B cell (primary cell): ENCODE results near the gene SLC9C1. TPM values are rescaled to one million over a fixed set of nuclear protein-coding genes. Genes with fewer than 3 reads are reported as not detected.

Experiments used
- ATAC-seq: fragments of 200-7000 bp; cut with Tn5 transposase; one replicate; pipeline ENCODE4 v1.10.0; 2021; ENCODE audit warnings: low read depth, mild to moderate bottlenecking, moderate number of reproducible peaks, moderate library complexity
- CTCF ChIA-PET: fragments of 350-600 bp; sonication (Branson Sonifier 250); formaldehyde crosslinking; loops from one replicate; lab custom pipeline; 2021; ENCODE audit warnings: antibody characterized with exemption, inconsistent platforms; lab: Charles Lee
- POLR2A ChIA-PET: fragments of 350-600 bp; sonication (Branson Sonifier 250); formaldehyde crosslinking; loops from one replicate; lab custom pipeline; 2021; ENCODE audit warnings: antibody characterized with exemption; lab: Charles Lee
- DNase-seq: peaks from one replicate; pipeline ENCODE4 v3.0.0; 2013
- H2AFZ ChIP-seq: 2 replicates; pipeline ENCODE4 v1.6.1; 2012; ENCODE audit warnings: mild to moderate bottlenecking, low read depth, low read length; ENCODE audit not compliant: insufficient read depth, poor library complexity, severe bottlenecking
- H3K27ac ChIP-seq, 2 donors: 1 replicate in 1 of 2; 2 replicates in 1 of 2; pipeline ENCODE4 v1.5.1; 2012 to 2013; ENCODE audit warnings: low read length in 2 of 2, mild to moderate bottlenecking in 2 of 2, moderate library complexity in 1 of 2
- H3K27me3 ChIP-seq, 4 experiments: fragments of 200-600 bp in 1 of 4; sonication (generic) in 1 of 4; replicated peaks in 1 of 4; 1 replicate in 2 of 4; 2 replicates in 2 of 4; pipeline versions ENCODE4 v1.6.1 to v1.7.0; 2013 to 2016; ENCODE audit warnings: low read length in 3 of 4, mild to moderate bottlenecking in 2 of 4, mixed read lengths in 1 of 4, moderate library complexity in 1 of 4; ENCODE audit not compliant: insufficient read depth in 4 of 4, control insufficient read depth in 3 of 4; ENCODE audit errors: control extremely low read depth in 1 of 4
- H3K36me3 ChIP-seq, 2 experiments: replicated peaks in 1 of 2; 1 replicate in 1 of 2; 2 replicates in 1 of 2; pipeline versions ENCODE4 v1.6.1 to v1.7.1; 2013; ENCODE audit warnings: low read length in 1 of 2; ENCODE audit not compliant: insufficient read depth in 2 of 2, control insufficient read depth in 1 of 2; ENCODE audit errors: control extremely low read depth in 1 of 2, extremely low read depth in 1 of 2
- H3K4me1 ChIP-seq, 2 donors: fragments of 200-600 bp in 1 of 2; sonication (generic) in 1 of 2; 1 replicate in 1 of 2; 2 replicates in 1 of 2; pipeline versions ENCODE4 v1.5.1 to v1.6.1; 2013 to 2017; ENCODE audit warnings: low read length in 2 of 2; ENCODE audit not compliant: control insufficient read depth in 2 of 2, insufficient read depth in 2 of 2
- H3K4me2 ChIP-seq: replicated peaks from 2 replicates; pipeline ENCODE3; 2012; ENCODE audit warnings: mild to moderate bottlenecking, low read depth, low read length; ENCODE audit not compliant: poor library complexity, severe bottlenecking
- H3K4me3 ChIP-seq, 5 experiments: fragments of 200-600 bp in 1 of 5; sonication (generic) in 1 of 5; 1 replicate in 3 of 5; 2 replicates in 2 of 5; pipeline versions ENCODE4 v1.5.1 to v1.7.0; 2011 to 2016; ENCODE audit warnings: low read length in 4 of 5, mild to moderate bottlenecking in 4 of 5, low read depth in 2 of 5, control low read depth in 1 of 5, moderate library complexity in 1 of 5; ENCODE audit not compliant: insufficient read depth in 1 of 5; ENCODE audit errors: control extremely low read depth in 1 of 5, extremely low read depth in 1 of 5
- H3K79me2 ChIP-seq: fragments of 200-600 bp; sonication (generic); one replicate; pipeline ENCODE4 v1.6.0; 2016; ENCODE audit warnings: low read length; ENCODE audit not compliant: control insufficient read depth, insufficient read depth
- H3K9ac ChIP-seq: fragments of 200-600 bp; sonication (generic); 2 replicates; pipeline ENCODE4 v1.6.1; 2017; ENCODE audit warnings: mild to moderate bottlenecking, low read length, moderate library complexity
- H3K9me3 ChIP-seq, 3 donors: one replicate each; pipeline versions ENCODE4 v1.6.1 to v1.7.1; 2013; ENCODE audit warnings: low read length in 2 of 3; ENCODE audit not compliant: control insufficient read depth in 2 of 3, insufficient read depth in 1 of 3; ENCODE audit errors: control extremely low read depth in 1 of 3
- H4K20me1 ChIP-seq: 2 replicates; pipeline ENCODE4 v1.6.0; 2012; ENCODE audit warnings: mild to moderate bottlenecking, low read length; ENCODE audit not compliant: insufficient read depth, control insufficient read depth, poor library complexity, severe bottlenecking
- H3K27ac Mint-ChIP-seq: one replicate; pipeline ENCODE4 v1.8.0; 2021; ENCODE audit warnings: mixed read lengths
- H3K27me3 Mint-ChIP-seq: one replicate; pipeline ENCODE4 v1.8.0; 2021; ENCODE audit warnings: mixed read lengths
- H3K4me1 Mint-ChIP-seq: one replicate; pipeline ENCODE4 v1.8.0; 2021; ENCODE audit warnings: mixed read lengths
- H3K4me3 Mint-ChIP-seq: one replicate; pipeline ENCODE4 v1.8.0; 2021; ENCODE audit warnings: mixed read lengths
- H3K9me3 Mint-ChIP-seq: one replicate; pipeline ENCODE4 v1.8.0; 2022; ENCODE audit warnings: mixed read lengths; ENCODE audit not compliant: insufficient read depth
- CTCF ChIP-seq: fragments of 200-600 bp; IDR thresholded peaks from one replicate; pipeline ENCODE4 v1.8.0; 2022; ENCODE audit warnings: antibody characterized with exemption, mild to moderate bottlenecking
- EZH2 ChIP-seq: IDR thresholded peaks from 2 replicates; pipeline ENCODE4 v1.6.1; 2012; ENCODE audit warnings: borderline replicate concordance, low read depth, mild to moderate bottlenecking, moderate library complexity, low read length; ENCODE audit not compliant: insufficient read depth, poor library complexity, severe bottlenecking
- WGBS: methylation state at CpG from one replicate; pipeline ENCODE4 v1.1.5; 2013; ENCODE audit warnings: missing lambda C conversion rate; ENCODE audit not compliant: insufficient coverage; 5-methylcytosine and 5-hydroxymethylcytosine counted together
- intact Hi-C: fragments of 100-400 bp; cut with micrococcal nuclease; formaldehyde crosslinking; loops from one replicate; pipeline ENCODE4 v1.10.0; 2022
- polyA plus RNA-seq: library from polyadenylated mRNA; depleted of rRNA; stranded (reverse); fragments of >200 nt; gene quantifications from 2 replicates; pipeline ENCODE4 v1.2.3, GENCODE V29; 2012
- total RNA-seq, 2 donors: library from RNA; stranded (reverse); fragments of 120-200 nt in 1 of 2; gene quantifications; 1 replicate in 1 of 2; 2 replicates in 1 of 2; pipeline versions ENCODE4 v1.2.3 to v1.2.4, GENCODE V29; 2013 to 2022

Gene SLC9C1
- total and polyA plus RNA-seq, 2 donors (not counting 1 experiment from before 2014, with no cell fraction given), result 0.07 to 0.49 TPM

DNA sequence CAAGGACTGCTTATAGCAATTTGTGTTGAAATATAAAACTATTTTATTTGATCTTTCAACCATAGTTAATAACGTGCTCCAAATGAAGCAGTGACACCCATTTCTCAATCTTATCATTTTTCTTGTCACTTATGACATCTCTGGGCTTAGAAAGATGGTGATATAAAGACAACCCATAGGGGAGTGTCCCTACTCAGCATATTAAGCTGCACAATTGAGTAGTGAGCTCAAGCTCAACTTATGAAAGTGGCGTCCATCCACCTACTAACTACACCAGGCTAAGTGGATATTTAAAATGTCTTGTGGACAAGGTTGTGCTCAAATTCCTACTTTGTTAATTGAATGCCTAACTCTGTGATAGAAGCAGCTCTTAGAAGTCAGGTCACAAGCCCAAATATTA, 46.7 kb downstream of the SLC9C1 start:
- H2AFZ ChIP-seq, result no peak overlapping the region
- H3K27me3 ChIP-seq, result no peaks in the 10 kb centered on the region
- H3K79me2 ChIP-seq, result no peaks in the 10 kb centered on the region

GRCh38 chr3:112233083-112233482, 60.9 kb downstream of the SLC9C1 start:
- ChIA-PET CTCF (no interaction called here), POLR2A (no interaction called here)
- H3K4me1 ChIP-seq, result no peaks in the 10 kb centered on the region
- H3K9me3 ChIP-seq, result no peaks in the 10 kb centered on the region
- no peaks in the 10 kb centered on the region for H4K20me1 ChIP-seq
- ATAC-seq (no peak), DNase-seq (no peak)
- intact Hi-C loops, result no loop called here
- H3K4me2 ChIP-seq, result no peak overlapping the region
- no peak for TF ChIP-seq EZH2
- no peak for TF ChIP-seq CTCF
- no peak overlapping the region for H3K27ac ChIP-seq
- no peak overlapping the region for H3K27ac Mint-ChIP-seq
- no peaks in the 10 kb centered on the region for H3K27me3 Mint-ChIP-seq
- H2AFZ ChIP-seq, result no peak overlapping the region
- H3K79me2 ChIP-seq, result no peaks in the 10 kb centered on the region
- H3K4me1 Mint-ChIP-seq, result no peaks in the 10 kb centered on the region
- no CpG with 5 or more reads among the region's 4 CpGs for WGBS
- no peaks in the 10 kb centered on the region for H3K36me3 ChIP-seq
- H3K4me3 Mint-ChIP-seq, result no peak overlapping the region
- H3K4me3 ChIP-seq, result no peak overlapping the region
- no peak overlapping the region for H3K9ac ChIP-seq
- peaks cover 4% of the 10 kb centered on the region for H3K9me3 Mint-ChIP-seq
- H3K27me3 ChIP-seq, result no peaks in the 10 kb centered on the region

More for the DNA sequence above, 46.7 kb downstream of the SLC9C1 start:
- DNase-seq (no peak), ATAC-seq (no peak)
- Mint-ChIP-seq H3K4me1 (peaks cover 15% of the 10 kb centered on the region), H3K9me3 (peaks cover 3% of the 10 kb centered on the region), H3K27me3 (no peaks in the 10 kb centered on the region), H3K27ac (no peak overlapping the region), H3K4me3 (no peak overlapping the region)
- POLR2A ChIA-PET, result no interaction called here
- intact Hi-C loops, result no loop called here
- Histone ChIP-seq H3K9ac (no peak overlapping the region), H4K20me1 (no peaks in the 10 kb centered on the region), H3K4me2 (no peak overlapping the region), H3K36me3 (no peaks in the 10 kb centered on the region), H3K4me3 (no peak overlapping the region), H3K27ac (peak overlapping the region in 1 of 2 donors; percentile 7), H3K9me3 (peaks cover 0 to 5% (median 0%) of the 10 kb centered on the region in 3 donors), H3K4me1 (peaks cover 9% of the 10 kb centered on the region in 2 donors)
- CTCF ChIA-PET, result interaction anchor here (1.4 to 1.5 kb wide), 2 partner anchors 46 to 136 kb away, joined by 5 read pairs; no protein-coding TSS in a partner anchor
- no CpG with 5 or more reads among the region's 2 CpGs for WGBS
- TF ChIP-seq EZH2, result no peak
